CD4-positive, alpha-beta T cell treated with Interleukin-4 for 1 hour (primary cell): ENCODE measurements around the gene C7orf33.

Experiments used
- DNase-seq, 2 donors: peaks; one replicate each; pipeline ENCODE4 v3.0.0-alpha.2; 2020 to 2022

C7orf33 gene

DNA sequence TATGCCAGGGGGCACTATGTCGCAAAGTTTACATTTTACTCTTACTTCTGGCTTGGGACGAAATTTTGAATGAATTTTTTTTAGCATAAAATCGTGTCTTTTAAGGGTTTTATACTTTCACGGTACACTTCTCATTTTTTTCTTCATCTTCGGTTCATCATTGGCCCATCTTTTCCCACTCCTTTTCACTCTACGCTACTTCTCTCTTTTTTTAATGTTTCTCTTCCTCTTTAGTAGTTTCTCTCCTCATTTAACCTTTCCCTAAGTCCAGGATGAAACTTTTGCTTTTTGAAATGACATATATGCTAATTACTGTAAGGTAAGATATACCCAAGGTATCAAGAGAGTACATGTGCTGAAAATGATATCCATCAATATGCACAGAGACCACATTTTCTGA lies 39.5 kb downstream of the C7orf33 start:
- DNase-seq, result no peak

DNA sequence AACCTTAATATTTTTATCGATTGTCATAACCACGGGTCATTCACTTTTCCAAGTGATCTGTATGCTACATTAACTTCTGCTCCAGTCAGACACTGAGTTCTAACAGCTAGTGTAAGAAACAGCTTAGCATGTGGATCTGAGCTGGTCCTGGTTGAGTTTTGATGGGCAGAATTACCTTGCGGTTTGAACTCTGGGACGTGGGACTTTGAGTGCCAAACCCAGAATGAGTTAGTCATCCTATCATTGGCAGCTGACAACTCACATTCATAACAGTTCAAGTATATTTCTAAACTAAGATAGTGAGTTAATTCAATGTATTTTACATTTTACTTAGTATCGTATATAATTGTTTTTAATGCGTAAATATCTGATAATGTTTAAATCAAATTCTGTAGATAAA lies 43.2 kb downstream of the C7orf33 start:
- DNase-seq, result no peak

DNA sequence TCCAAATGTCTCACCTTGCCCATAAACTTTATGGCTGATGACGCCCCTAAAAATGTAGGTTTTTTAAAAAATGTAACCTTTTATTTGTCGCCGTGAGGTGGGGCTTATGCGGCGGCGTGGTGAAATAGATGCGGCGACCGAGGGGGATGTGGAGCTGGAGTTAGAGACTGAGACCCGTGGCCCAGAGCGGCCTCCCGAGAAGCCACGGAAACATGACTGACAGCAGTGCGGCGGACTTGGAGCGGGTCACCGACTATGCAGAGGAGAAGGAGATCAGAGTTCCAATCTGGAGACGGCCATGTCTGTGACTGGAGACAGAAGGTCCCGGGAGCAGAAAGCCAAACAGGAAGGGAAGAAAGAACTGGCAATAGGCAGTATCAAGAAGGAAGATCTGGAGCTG lies 46.5 kb downstream of the C7orf33 start:
- DNase-seq, result no peak

DNA sequence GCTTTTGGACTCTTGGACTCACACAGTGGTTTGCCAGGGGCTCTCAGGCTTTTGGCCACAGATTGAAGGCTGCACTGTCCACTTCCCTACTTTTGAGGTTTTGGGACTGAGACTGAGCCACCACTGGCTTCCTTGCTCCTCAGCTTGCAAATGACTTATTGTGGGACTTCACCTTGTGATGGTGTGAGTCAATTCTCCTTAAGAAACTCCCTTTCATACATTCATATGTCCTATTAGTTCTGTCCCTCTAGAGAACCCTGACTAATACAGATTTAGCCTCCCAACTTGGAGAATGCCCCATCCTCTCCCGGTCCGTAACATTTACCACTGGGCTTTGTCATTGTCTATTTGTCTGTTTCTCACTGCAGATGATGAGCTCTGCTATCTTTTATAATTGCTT lies 55.3 kb downstream of the C7orf33 start:
- DNase-seq, result no peak

DNA sequence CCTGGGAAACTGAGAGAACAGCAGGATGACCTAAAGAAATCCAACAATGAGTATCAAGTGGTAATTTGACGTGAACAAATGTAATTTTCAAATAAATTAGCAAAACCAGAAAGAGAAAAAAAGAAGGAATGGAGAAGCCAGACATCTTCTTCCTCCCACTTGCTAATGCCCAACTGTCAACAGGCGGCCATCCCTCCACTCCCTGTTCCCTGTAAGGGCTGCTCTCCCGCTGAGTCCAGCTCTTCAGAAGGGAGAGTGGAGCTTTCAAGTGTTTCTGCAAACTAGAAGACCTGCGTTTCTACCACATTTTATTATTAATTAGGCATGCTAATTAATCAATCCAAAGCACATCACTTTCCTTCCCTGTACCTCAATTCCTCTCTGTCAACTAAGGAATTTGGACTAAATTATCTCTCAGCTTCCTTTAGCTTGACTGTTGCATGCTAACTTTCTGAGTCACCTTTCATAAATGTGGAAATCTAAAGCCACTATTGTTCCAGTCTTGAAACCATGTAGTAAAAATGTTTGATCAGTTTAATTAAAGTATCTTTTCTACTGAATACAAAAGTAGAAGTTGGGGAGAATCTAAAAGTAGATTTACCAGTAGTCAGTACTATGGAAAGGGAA lies 59.8 kb downstream of the C7orf33 start:
- DNase-seq, result no peak

DNA sequence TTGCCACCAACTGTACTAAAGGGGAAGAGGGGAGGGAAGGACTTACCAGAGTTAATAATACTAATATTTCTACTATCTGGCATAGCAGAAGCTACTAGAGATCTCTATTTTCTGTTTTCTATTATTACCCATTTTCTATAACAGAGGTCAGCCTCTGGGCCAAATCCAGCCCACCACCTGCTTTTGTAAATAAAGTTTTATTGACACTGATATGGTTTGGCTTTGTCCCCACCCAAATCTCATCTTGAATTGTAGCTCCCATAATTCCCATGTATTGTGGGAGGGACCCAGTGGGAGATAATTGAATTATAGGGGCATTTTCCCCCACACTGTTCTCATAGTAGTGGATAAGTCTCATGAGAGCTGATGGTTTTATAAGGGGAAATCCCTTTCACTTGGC lies 62.2 kb downstream of the C7orf33 start:
- DNase-seq, result no peak

DNA sequence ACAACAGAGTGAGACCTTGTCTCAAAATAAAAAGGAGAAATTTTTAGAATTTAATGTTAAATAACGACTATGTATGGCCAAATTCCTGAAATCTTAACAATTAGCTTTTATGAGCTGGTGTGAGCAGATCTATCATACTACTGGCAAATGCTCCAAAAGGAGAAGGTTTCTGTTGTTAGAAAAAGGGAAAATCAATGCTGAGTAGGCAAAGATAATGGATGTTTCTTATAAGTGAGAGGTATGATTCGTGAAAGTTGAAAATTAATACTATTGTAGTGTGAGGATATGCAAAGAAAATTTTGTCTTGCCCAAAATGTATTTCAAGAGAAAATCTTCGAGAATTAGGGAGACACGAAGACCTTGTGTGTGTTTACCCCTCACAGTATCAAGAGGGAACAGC lies 67.4 kb downstream of the C7orf33 start:
- DNase-seq, result no peak

DNA sequence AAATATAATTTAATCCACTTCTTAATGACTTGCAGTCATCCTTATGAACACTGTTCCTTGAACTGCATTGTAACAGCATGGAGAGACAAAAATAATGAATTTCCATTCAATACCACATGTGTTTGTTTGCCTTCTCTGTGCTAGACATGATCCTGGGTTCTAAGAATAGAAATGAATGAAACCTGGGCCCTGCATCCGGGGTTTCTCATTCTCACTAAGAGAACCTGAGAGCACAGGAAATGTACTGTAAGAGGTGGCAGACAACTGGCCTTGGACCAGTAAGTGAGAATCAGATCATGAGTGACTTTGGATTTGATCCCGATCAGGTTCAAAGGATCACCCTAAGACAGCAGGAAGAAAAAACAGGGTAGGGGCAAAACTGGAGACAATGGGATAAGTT lies 70.9 kb downstream of the C7orf33 start:
- DNase-seq, result no peak

DNA sequence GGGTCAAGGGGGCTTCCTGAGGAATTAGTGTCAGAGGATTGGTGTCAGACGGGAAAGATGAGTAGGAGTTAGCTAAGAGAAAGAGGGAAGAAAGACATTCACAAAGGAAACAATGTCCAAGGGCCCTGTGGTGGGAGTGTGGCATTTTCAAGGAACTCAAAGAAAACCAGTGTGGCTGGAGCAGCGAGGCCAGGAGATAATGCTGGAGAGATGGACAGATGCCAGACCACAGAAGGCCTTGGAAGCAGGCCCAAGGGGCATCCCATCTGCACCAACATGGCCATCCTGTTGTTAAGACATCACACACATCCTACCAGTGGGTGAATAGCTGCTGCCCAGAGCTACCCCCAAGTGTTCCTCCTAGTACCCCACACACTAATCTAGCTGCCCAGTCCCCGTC lies 72.1 kb downstream of the C7orf33 start:
- no peak for DNase-seq

DNA sequence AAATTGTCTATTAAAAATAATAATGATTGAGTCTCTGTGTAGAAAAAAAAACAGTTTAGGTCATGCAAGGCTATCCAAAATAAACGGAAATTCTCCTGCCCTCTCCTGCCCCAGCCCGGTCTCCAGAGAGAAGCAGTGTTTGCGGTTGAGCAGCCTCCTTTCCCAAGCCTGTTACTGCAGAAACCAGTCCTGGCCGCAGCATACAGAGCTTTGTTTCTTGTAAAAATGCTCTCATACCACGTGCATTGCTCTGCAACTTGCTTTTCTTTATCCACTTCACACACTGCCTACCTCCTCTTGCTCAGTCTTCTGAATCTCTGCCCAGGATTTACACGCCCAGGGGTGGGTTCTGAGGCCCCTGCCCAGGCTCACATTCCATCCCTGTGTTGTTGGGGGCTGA lies 73.8 kb downstream of the C7orf33 start:
- no peak for DNase-seq

DNA sequence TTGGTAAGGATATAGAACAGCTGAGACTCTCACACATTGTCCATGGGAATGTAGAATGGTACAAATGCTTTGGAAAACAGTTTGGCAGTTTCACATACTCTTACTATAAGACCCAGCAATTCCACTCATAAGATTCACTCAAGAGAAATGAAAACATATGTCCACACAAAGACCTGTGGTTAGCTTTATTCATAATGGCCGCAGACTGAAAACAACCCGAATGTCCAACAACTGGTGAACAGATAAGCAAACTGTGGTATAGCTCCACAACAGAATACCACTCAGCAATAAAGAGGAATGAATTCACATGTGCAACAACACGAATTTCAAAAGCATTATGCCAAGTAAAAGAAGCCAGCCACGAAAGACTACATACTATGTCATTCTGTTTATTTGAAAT lies 74.7 kb downstream of the C7orf33 start:
- no peak for DNase-seq
